Fibroblast of skin of right biceps (primary cell): ENCODE results near the gene SSBP2.
"Not testable (repeated sequence)": the region's sequence is repeated elsewhere in the genome, so short reads cannot be mapped to it uniquely, and the experiment has no call there.

Source experiments
- DNase-seq: peaks from one replicate; pipeline ENCODE4 v3.0.0-alpha.2; 2013

The SSBP2 gene

DNA sequence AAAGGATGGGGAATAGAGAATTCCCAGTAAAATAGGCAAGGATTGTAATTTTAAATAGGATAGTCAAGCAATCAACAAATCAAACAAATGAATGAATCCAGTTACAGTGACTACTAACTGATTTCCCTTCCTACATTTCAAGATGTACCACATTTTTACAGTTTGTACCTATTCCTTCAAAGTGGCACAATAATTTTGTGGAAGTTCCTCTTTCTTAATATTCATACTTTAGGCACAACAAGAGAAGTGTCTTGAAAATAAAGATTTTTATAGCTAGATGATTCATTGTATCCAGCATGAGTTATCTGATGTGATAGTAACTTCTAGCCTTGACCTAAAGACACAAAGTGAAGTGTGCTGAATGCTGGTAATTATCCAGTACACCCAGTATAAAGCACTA is 234.8 kb downstream of the SSBP2 start:
- DNase-seq: no peak

DNA sequence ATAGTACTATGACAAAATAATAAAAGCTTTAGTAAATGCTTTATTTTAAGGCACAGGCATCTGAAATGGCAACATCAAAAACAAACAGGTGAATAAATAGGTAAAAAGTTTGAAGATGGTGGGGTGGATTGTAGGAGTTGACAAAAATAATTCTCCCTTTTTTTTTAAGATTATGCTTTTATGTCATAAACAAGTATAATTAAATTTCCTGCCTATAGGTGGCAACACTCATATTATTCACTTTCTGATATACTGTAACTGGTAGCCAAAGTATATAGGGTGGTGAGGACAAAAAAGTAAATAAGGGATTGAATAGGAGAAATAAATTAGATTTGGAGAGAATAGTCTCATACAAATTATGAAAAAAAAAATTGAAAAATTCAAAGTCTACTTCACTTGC is 236.9 kb downstream of the SSBP2 start:
- peak; percentile 16 for DNase-seq

DNA sequence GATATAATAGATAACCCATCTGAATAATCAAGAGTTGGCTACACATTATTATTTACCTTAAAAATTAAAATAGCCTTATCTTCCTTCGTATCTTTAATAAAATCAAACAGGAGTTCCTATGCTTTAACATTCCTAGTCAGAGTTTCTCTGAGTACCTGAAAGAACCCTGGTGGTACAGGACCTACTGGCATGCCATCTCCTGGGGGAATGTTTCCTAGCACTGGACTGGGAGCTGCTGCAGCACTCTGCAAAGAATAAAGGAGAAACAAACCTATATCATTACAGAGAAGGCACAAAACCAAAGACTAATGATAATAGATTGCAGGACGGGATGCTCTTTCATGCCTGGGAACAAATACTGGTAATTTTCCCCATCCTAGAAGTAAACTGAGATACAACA is 237.4 kb downstream of the SSBP2 start:
- DNase-seq: no peak

GRCh38 chr5:81506900-81507588 is 243.9 kb downstream of the SSBP2 start:
- peak; percentile 83 for DNase-seq

DNA sequence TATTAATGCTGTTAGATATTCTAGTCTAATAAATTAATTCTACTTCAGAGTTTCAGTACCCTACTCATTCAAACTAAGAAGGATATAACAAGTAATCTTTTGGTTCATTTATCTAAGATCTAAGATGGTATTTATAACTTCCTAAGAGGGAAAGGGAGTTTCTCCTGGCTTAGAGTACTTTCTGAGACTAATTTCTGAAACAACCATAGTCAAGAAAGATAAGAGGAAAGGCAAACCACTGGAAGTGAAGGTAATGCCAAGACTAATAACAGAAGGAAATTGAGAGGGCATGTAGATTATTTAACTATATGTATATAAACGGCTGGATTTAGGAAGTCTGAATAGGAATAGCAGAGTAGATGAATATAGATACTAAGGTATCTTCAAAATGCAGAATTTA is 244.5 kb downstream of the SSBP2 start:
- DNase-seq: no peak

DNA sequence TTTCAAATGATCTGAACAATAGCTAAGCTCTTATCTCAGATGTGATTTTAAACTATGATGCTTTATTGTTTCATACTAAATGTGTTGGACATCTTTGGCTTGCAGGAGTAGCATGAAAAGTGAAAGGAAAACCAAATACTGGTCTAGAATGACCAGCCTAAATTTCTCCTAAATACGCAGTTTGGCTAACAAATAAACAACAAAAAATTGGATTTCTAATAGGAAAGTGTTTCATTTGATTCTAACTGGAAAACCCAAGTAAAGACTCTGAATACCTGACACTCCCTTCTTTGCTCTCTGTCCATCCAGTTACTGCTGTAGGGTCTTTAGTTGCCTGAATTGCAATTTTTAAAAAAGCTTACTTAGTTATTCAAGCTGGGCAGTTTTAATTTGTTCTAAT is 245.2 kb downstream of the SSBP2 start:
- no peak for DNase-seq

DNA sequence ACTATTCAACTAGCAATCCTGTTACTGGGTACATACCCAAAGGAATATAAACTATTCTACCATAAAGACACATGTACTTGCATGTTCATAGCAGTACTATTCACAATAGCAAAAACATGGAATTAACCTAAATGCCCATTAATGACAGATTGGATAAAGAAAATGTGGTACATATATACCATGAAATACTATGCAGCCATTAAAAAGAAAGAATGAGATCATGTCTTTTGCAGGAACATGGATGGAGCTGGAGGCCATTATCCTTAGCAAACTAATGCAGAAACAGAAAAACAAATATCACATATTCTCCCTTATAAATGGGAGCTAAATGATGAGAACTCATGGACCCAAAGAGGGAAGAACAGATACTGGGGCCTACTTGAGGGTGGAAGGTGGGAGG is 247.3 kb downstream of the SSBP2 start:
- not testable (repeated sequence) for DNase-seq

DNA sequence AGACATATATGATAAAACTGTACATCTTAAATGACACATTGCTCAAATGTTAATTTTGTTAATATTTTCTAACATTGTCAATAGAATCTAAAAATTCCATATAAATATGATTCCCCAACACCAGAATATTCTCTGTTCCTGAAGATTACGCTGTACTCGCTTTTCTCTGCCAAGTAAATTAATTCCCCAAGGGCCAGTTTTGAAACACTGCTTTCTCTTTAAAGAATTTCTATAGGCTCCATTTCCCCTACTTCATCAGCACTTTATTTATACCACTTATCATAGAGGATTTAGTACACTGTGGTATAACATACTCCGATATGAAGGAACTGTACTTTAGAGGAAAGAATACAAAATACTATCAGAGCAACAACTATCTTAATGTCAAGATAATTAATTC is 255.6 kb downstream of the SSBP2 start:
- no peak for DNase-seq

- DNase-seq: no peak
These were observed 262.0 kb downstream of the SSBP2 start for GRCh38 chr5:81488862-81489261.

DNA sequence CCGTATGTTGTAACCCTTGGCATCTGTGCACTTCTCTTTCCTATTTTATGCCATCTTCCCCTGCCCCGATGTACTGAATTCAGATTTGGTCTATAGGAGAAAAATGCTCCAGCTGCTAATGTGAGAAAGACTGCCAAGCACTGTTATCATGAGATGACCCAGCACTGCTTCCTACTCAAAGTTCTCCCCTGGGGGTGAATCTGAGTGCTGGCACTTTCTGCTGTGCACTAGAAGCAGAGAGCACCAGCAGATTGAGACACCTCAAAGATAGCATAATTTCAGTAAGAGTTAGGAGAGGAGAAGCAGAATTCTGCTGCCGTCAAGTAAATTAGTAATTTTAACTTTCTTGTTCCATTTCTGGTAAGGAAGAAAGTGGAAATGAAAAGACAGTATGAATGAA is 264.2 kb downstream of the SSBP2 start:
- DNase-seq: no peak

DNA sequence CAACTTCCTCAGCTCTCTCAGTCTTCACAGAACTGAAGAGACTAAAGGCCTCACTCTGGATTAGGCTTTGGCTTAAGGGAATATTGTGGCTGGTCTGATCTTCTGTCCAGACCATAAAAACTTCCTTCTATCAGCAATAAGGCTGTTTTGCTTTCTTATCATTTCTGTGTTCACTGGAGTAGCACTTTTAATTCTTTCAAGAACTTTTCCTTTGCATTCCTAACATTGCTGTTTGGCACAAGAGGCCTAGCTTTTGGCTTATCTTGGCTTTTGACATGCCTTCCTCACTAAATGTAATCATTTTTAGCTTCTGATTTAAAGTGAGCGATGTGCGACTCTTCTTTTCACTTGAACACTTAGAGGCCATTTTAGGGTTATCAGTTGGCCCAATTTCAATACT is 268.3 kb downstream of the SSBP2 start:
- no peak for DNase-seq

DNA sequence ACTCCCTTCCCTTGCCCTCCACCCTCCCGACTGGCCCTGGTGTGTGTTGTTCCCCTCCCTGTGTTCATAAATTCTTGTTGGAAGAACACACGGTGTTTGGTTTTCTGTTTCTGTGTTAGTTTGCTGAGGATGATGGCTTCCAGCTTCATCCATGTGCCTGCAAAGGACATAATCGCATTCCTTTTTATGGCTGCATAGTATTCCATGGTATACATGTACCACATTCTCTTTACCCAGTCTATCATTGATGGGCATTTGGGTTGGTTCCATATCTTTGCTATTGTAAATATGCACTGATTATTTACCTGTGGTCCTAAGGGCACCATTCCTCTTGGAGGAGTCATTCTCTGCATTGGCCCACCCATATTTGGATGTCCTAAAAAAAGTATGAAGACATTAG is 277.5 kb downstream of the SSBP2 start:
- not testable (repeated sequence) for DNase-seq

- DNase-seq: no peak
These were observed 281.2 kb downstream of the SSBP2 start for GRCh38 chr5:81469676-81470075.

- peak; percentile 19 for DNase-seq
These were observed 300.0 kb downstream of the SSBP2 start for GRCh38 chr5:81450940-81451339.

DNA sequence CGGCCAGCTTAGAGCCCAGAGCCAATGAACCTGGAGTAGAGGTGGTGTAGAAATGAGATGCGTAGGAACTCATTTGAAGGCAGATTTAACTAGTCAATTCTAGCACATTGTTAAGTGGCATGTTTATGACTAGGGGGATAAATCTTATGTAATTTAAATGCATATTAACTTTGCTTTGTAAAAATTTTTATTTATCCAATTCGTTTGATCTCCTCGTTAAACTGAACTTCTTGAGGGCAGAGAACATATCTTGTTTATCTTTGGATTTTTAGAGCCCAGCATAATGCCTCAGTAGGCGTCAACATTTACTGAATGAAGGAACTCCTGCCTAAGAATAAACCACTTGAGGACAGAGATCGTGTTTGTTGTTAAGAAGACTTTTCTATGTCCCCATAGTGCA is 315.9 kb downstream of the SSBP2 start:
- no peak for DNase-seq

GRCh38 chr5:81429985-81430384 is 320.9 kb downstream of the SSBP2 start:
- no peak for DNase-seq

GRCh38 chr5:81429363-81429762 is 321.5 kb downstream of the SSBP2 start:
- DNase-seq: no peak

DNA sequence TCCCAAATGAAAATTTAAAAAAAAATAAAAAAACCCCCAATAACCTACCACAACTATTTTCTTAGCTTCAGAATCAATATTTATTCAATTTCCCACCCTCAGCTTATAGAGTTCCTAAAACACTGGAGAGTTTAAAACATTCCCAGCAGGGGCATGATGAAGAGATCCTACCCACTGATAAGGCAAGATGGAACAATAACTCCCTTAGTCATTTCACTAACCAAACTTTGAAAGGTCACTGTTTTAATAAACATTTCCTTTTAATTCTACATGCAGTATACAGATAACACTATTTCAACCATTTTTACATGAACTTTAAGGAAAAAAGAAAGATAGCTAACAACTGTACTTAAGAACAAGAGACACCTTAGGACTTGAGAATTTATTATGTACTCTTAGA is 322.0 kb downstream of the SSBP2 start:
- DNase-seq: no peak

DNA sequence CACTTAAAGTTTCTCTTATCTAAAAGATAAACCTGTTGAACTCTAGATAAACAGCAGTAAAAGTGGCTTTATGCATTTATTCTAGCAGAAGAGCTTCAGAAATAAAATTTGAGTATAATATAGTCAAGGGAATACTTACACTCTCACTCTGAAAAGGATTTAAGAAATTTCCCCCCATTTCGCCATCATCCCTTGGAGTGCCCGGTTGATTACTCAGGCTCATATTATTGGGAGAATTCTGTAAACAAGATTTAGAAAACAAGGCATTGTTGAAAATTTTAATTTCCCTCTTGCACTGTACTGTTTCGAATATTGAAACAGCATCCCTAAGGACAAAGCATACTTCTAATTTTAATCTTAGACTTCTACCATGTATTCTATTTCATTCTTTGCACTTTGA is 322.5 kb downstream of the SSBP2 start:
- DNase-seq: no peak

- DNase-seq: peak; percentile 11
These were observed 323.3 kb downstream of the SSBP2 start for GRCh38 chr5:81427566-81427965.

DNA sequence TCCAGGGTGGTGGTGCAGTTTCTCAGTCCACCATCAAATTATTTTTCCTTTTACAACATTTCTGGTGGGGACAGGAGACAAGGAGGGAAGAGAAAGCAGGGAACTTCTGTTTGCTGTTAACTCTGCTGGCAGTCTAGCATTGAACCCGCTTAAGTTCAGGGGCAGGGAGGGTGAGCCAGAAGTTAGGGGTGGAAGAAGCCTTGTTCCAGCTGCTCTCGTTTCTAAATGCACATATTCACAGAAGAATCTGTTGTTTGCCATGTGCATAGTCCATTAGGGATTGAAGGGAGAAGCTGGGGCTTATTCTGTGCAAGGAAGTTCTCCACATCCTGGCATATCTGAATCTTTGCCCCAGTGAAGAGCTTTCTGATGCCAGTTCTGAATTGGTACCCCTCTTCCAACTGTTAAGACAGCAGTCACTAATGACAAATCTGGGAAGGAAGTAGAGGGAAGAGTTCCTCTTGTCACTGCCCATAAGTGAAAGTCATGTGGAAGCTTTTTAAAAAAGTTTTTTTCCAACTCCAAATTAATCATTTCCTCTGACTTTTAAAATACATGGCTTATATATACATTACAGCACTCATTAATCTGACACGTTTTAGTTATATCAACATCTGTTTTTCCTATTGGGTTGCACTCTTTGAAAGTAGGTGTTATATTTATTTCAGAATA is 324.4 kb downstream of the SSBP2 start:
- no peak for DNase-seq

DNA sequence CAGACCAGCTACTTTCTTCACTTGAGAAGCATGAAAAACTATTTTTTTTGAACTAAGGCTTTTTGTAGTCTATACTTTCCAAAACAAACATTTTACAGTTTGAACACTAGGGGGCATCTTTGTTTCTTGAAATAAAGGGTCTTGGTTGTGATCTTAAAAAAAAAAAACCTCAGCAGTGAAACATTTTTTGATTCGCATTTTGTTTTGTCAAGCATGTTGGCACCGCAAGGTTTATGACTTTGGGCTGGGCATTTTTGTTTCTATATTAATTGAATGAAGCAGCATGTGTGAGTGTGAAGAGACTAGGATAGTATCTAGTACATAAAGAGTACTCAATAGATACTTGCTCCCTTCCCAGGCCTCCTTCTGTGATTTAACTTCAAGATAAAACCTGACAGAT is 325.3 kb downstream of the SSBP2 start:
- peak; percentile 52 for DNase-seq

GRCh38 chr5:81424728-81425127 is 326.2 kb downstream of the SSBP2 start:
- DNase-seq: no peak

DNA sequence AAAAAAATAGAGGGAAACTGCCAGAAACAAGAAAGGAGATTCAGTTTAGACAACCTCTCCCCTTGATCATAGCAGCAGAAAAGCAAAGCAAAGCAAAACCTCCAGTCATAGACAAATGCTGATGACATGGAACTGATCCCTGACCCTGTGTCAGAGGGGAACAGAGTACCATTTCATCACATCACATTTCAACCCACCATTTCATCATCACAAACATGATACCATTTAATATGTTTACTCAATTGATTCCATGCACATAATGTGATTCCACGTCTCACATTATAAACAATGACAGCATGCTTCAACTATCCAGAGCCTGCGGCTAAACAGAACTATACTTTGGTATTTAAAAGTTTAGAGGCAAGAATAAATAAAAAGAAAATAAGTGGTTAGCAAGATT is 328.2 kb downstream of the SSBP2 start:
- DNase-seq: peak; percentile 68
